Measurements from ENCODE around the gene PAGE2B.

The PAGE2B gene

GRCh38 chrX:55119271-55119670 is 44.4 kb downstream of the PAGE2B start:
- in situ Hi-C loops (cut with MboI; ENCODE audit: low pct_unique_long_range_greater_than_20kb, low sequenced_read_pairs, unreplicated experiment) = no loop called here
- TF ChIP-seq CTCF (IDR thresholded peaks at IDR 0.05; ENCODE audit: extremely low read depth, insufficient read depth, missing control alignments) = no peak

DNA sequence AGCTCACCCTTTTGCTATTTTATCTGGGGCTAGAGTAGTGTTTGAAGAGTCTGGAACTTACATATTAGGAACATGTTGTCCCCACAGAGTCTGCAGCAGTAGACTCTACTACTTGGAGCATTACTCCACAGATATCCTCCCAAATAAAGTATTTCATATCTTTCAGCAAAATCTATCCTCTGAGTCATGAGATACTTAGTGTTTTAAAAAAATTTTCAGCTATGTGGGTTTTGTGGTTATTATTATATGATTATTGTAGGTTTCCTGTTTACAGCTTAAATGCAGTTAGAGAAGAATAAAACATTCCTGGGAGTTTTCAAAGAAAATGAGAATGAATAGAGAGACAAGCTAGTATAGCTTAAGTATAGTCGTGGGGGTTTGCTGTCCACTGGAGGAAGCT is 44.9 kb downstream of the PAGE2B start:
- no peak for TF ChIP-seq CTCF (IDR thresholded peaks at IDR 0.05; ENCODE audit: extremely low read depth, insufficient read depth, missing control alignments)
- no peak for DNase-seq (ENCODE audit: low spot score)
- in situ Hi-C loops (cut with MboI; ENCODE audit: low pct_unique_long_range_greater_than_20kb, low sequenced_read_pairs, unreplicated experiment) = no loop called here

More at GRCh38 chrX:55119271-55119670, 44.4 kb downstream of the PAGE2B start:
- no peak for DNase-seq (ENCODE audit: low spot score)

DNA sequence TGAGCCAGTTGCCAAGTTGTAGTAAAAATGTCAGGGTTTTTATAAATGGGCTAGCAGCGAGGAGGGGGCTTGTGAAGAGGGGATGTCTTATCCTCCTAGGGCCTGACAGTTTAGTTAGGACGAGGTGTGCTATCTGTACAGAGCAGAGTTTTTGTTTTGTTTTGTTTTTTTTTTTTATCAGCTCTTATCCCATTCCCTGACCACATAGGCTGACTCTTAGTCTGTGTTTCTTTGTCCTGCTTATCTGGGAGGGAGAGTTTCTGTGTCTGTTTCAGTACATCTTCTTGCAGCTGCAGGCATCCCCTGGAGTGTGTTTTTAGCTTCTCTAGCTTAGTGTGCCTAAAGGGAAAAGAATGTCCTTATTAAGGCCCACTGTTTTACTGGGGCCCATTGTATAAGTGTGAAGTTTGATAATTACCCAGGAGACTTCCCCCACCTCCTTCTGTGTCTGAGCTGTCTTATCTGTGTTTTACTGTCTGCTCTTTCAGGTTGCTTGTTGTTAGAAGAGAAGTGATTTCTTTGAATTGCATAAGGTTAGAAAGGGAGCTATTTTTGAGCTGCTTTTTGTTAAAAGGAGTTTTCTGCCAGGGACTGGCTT is 46.0 kb downstream of the PAGE2B start:
- TF ChIP-seq CTCF (IDR thresholded peaks at IDR 0.05; ENCODE audit: extremely low read depth, insufficient read depth, missing control alignments) = no peak
- in situ Hi-C loops (cut with MboI; ENCODE audit: low pct_unique_long_range_greater_than_20kb, low sequenced_read_pairs, unreplicated experiment) = no loop called here
- DNase-seq (ENCODE audit: low spot score) = no peak

DNA sequence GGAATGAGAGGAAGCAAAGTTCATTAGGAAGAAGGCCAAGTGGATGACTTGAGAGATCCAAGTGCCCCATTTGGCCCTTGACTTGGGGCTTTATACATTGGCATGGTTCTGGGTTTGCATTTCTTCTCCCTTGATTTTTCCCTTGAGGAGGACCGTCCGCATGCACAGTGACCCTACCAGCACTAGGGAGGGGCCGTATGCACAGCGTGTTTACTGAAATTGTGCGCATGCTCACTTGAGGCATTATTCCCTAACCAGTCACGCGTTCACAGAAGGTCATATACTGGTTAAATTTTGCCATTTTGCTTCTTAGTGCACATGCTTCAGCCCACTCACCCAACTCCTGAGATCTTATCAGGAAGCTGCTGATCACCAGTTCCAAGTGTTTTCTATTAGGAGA is 49.1 kb downstream of the PAGE2B start:
- in situ Hi-C loops (cut with MboI; ENCODE audit: low pct_unique_long_range_greater_than_20kb, low sequenced_read_pairs, unreplicated experiment) = no loop called here
- TF ChIP-seq CTCF (IDR thresholded peaks at IDR 0.05; ENCODE audit: extremely low read depth, insufficient read depth, missing control alignments) = no peak
- no peak for DNase-seq (ENCODE audit: low spot score)

DNA sequence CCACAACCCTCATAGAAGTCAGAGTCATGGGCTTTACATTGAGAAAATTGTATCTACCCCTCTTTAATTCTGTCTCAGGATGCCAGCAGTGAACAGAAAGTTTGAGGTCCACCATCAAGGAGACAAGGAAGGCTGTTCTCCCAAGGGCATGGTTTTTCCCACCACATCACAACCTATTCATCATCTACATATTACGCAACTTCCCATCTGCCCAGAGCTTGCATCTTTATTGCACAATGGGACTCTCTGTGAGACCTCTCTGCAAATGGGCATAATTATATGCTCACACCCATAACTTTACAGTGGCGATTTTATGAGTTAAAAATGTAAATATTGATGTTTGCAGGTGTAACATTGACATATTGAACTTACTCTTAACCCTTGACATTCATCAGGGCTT is 52.9 kb downstream of the PAGE2B start:
- TF ChIP-seq CTCF (IDR thresholded peaks at IDR 0.05; ENCODE audit: extremely low read depth, insufficient read depth, missing control alignments) = no peak
- in situ Hi-C loops (cut with MboI; ENCODE audit: low pct_unique_long_range_greater_than_20kb, low sequenced_read_pairs, unreplicated experiment) = no loop called here
- DNase-seq (ENCODE audit: low spot score) = no peak
